ENCODE results near the gene ALDH3B2.
"Not testable (repeated sequence)": the region's sequence is repeated elsewhere in the genome, so short reads cannot be mapped to it uniquely, and the experiment has no call there.

The ALDH3B2 gene

GRCh38 chr11:67626970-67627369 is 47.5 kb downstream of the ALDH3B2 start:
- H3K4me1 ChIP-seq (ENCODE audit: control insufficient read depth, insufficient read depth, low read length) = peaks cover 11% of the 10 kb centered on the region; the same call in 1 of the 2 replicates
- no peaks in the 10 kb centered on the region for H3K27me3 ChIP-seq (ENCODE audit: control insufficient read depth, insufficient read depth, low read length)
- H3K9ac ChIP-seq (ENCODE audit: low read depth, low read length) = no peak overlapping the region
- H3K36me3 ChIP-seq (ENCODE audit: control insufficient read depth, insufficient read depth, low read length) = peaks cover 6% of the 10 kb centered on the region
- no peaks in the 10 kb centered on the region for H3K9me3 ChIP-seq (ENCODE audit: control insufficient read depth, insufficient read depth, low read length)
- peak overlapping the region; percentile 88 for H3K27ac ChIP-seq (ENCODE audit: low read depth, low read length)
- no peak overlapping the region for H3K4me3 ChIP-seq (ENCODE audit: low read depth, low read length)

GRCh38 chr11:67626131-67626833 is 48.1 kb downstream of the ALDH3B2 start:
- not testable (repeated sequence) for H3K4me3 ChIP-seq (ENCODE audit: low read depth, low read length); H3K36me3 ChIP-seq (ENCODE audit: control insufficient read depth, insufficient read depth, low read length); H3K9ac ChIP-seq (ENCODE audit: low read depth, low read length); H3K27me3 ChIP-seq (ENCODE audit: control insufficient read depth, insufficient read depth, low read length); H3K9me3 ChIP-seq (ENCODE audit: control insufficient read depth, insufficient read depth, low read length)
- peak overlapping the region; percentile 88 for H3K27ac ChIP-seq (ENCODE audit: low read depth, low read length)
- peaks cover 10% of the 10 kb centered on the region; the same call in 1 of the 2 replicates for H3K4me1 ChIP-seq (ENCODE audit: control insufficient read depth, insufficient read depth, low read length)

GRCh38 chr11:67623795-67624194 is 50.6 kb downstream of the ALDH3B2 start:
- peak overlapping the region; percentile 42 for H3K27ac ChIP-seq (ENCODE audit: low read depth, low read length)
- not testable (repeated sequence) for H3K36me3 ChIP-seq (ENCODE audit: control insufficient read depth, insufficient read depth, low read length); H3K4me1 ChIP-seq (ENCODE audit: control insufficient read depth, insufficient read depth, low read length); H3K27me3 ChIP-seq (ENCODE audit: control insufficient read depth, insufficient read depth, low read length); H3K9me3 ChIP-seq (ENCODE audit: control insufficient read depth, insufficient read depth, low read length); H3K4me3 ChIP-seq (ENCODE audit: low read depth, low read length); H3K9ac ChIP-seq (ENCODE audit: low read depth, low read length)

DNA sequence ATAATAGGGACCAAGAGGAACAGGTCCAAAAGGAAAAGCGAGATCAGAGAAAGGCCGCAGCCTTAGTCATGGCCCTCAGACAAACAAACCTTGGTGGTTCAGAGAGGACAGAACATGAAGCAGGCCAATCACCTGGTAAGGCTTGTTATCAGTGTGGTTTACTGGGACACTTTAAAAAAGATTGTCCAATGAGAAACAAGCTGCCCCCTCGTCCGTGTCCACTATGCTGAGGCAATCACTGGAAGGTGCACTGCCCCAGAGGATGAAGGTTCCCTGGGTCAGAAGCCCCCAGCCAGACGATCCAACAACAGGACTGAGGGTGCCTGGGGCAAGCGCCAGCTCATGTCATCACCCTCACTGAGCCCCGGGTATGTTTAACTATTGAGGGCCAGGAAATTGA is 51.5 kb downstream of the ALDH3B2 start:
- not testable (repeated sequence) for H3K9me3 ChIP-seq (ENCODE audit: control insufficient read depth, insufficient read depth, low read length); H3K36me3 ChIP-seq (ENCODE audit: control insufficient read depth, insufficient read depth, low read length); H3K27me3 ChIP-seq (ENCODE audit: control insufficient read depth, insufficient read depth, low read length); H3K4me1 ChIP-seq (ENCODE audit: control insufficient read depth, insufficient read depth, low read length); H3K4me3 ChIP-seq (ENCODE audit: low read depth, low read length); H3K9ac ChIP-seq (ENCODE audit: low read depth, low read length)
- H3K27ac ChIP-seq (ENCODE audit: low read depth, low read length) = peak overlapping the region; percentile 28

DNA sequence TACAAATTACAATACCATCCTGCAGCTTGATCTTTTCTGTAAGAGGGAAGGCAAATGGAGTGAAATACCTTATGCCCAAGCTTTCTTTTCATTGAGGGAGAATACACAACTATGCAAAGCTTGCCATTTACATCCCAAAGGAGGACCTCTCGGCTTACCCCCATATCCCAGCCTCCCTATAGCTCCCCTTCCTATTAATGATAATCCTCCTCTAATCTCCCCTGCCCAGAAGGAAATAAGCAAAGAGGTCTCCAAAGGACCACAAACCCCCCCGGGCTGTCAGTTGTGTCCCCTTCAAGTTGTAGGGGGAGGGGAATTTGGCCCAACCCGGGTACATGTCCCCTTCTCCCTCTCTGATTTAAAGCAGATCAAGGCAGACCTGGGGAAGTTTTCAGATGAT is 52.5 kb downstream of the ALDH3B2 start:
- H3K4me1 ChIP-seq (ENCODE audit: control insufficient read depth, insufficient read depth, low read length) = peaks cover 11% of the 10 kb centered on the region
- not testable (repeated sequence) for H3K9me3 ChIP-seq (ENCODE audit: control insufficient read depth, insufficient read depth, low read length); H3K9ac ChIP-seq (ENCODE audit: low read depth, low read length); H3K36me3 ChIP-seq (ENCODE audit: control insufficient read depth, insufficient read depth, low read length); H3K27me3 ChIP-seq (ENCODE audit: control insufficient read depth, insufficient read depth, low read length)
- peak overlapping the region; percentile 91 for H3K4me3 ChIP-seq (ENCODE audit: low read depth, low read length)
- peak overlapping the region; percentile 78 for H3K27ac ChIP-seq (ENCODE audit: low read depth, low read length)

DNA sequence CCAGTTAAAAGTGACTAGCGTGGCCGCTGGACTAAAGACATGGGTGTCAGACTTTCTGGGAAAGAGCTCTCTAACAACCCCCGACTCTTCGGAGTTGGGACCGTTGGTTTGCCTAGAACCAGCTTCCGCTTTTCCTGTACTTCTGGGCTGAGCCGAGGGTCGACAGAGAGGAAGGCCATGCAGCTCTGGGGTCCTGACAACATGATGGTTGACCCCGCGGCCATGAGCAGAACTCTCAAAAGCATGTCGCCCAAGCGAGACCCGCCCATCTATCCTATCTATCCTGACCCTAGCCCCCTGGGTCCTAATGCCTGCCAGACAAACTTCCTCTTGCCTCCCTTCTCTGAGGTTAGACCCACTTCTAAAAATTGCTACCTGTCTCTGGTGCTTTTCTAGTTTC is 53.8 kb downstream of the ALDH3B2 start:
- Histone ChIP-seq H3K27ac (ENCODE audit: low read depth, low read length) (peak overlapping the region; percentile 78), H3K4me3 (ENCODE audit: low read depth, low read length) (peak overlapping the region; percentile 91), H3K9ac (ENCODE audit: low read depth, low read length) (peak overlapping the region; percentile 71), H3K4me1 (ENCODE audit: control insufficient read depth, insufficient read depth, low read length) (peaks cover 21% of the 10 kb centered on the region)
- not testable (repeated sequence) for H3K9me3 ChIP-seq (ENCODE audit: control insufficient read depth, insufficient read depth, low read length); H3K27me3 ChIP-seq (ENCODE audit: control insufficient read depth, insufficient read depth, low read length); H3K36me3 ChIP-seq (ENCODE audit: control insufficient read depth, insufficient read depth, low read length)

DNA sequence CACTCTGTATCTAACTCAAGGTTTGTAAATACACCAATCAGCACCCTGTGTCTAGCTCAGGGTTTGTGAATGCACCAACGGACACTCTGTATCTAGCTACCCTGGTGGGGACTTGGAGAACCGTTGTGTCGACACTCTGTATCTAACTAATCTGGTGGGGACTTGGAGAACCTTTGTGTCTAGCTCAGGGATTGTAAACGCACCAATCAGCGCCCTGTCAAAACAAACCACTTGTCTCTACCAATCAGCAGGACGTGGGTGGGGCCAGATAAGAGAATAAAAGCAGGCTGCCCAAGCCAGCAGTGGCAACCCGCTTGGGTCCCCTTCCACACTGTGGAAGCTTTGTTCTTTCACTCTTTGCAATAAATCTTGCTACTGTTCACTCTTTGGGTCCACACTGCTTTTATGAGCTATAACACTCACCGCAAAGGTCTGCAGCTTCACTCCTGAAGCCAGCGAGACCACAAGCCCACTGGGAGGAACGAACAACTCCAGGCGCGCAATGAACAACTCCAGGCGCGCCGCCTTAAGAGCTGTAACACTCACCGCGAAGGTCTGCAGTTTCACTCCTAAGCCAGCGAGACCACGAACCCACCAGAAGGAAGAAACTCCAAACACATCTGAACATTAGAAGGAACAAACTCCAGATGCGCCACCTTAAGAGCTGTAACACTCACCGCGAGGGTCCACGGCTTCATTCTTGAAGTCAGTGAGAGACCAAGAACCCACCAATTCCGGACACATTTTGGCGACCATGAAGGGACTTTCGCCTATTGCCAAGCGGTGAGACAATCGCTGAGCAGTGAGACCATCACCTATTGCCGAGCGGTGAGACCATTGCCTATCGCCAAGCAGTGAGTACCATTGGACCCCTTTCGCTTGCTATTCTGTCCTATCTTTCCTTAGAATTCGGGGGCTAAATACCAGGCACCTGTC is 54.5 kb downstream of the ALDH3B2 start:
- H3K27me3 ChIP-seq (ENCODE audit: control insufficient read depth, insufficient read depth, low read length); H3K9me3 ChIP-seq (ENCODE audit: control insufficient read depth, insufficient read depth, low read length); H3K36me3 ChIP-seq (ENCODE audit: control insufficient read depth, insufficient read depth, low read length): not testable (repeated sequence)
- H3K9ac ChIP-seq (ENCODE audit: low read depth, low read length) = peak overlapping the region; percentile 71
- peak overlapping the region; percentile 78 for H3K27ac ChIP-seq (ENCODE audit: low read depth, low read length)
- H3K4me3 ChIP-seq (ENCODE audit: low read depth, low read length) = peak overlapping the region; percentile 91
- peaks cover 26% of the 10 kb centered on the region for H3K4me1 ChIP-seq (ENCODE audit: control insufficient read depth, insufficient read depth, low read length)

GRCh38 chr11:67618901-67619659 is 55.3 kb downstream of the ALDH3B2 start:
- not testable (repeated sequence) for H3K27me3 ChIP-seq (ENCODE audit: control insufficient read depth, insufficient read depth, low read length); H3K9me3 ChIP-seq (ENCODE audit: control insufficient read depth, insufficient read depth, low read length); H3K36me3 ChIP-seq (ENCODE audit: control insufficient read depth, insufficient read depth, low read length); H3K27ac ChIP-seq (ENCODE audit: low read depth, low read length); H3K9ac ChIP-seq (ENCODE audit: low read depth, low read length); H3K4me3 ChIP-seq (ENCODE audit: low read depth, low read length)
- H3K4me1 ChIP-seq (ENCODE audit: control insufficient read depth, insufficient read depth, low read length) = peaks cover 31% of the 10 kb centered on the region

DNA sequence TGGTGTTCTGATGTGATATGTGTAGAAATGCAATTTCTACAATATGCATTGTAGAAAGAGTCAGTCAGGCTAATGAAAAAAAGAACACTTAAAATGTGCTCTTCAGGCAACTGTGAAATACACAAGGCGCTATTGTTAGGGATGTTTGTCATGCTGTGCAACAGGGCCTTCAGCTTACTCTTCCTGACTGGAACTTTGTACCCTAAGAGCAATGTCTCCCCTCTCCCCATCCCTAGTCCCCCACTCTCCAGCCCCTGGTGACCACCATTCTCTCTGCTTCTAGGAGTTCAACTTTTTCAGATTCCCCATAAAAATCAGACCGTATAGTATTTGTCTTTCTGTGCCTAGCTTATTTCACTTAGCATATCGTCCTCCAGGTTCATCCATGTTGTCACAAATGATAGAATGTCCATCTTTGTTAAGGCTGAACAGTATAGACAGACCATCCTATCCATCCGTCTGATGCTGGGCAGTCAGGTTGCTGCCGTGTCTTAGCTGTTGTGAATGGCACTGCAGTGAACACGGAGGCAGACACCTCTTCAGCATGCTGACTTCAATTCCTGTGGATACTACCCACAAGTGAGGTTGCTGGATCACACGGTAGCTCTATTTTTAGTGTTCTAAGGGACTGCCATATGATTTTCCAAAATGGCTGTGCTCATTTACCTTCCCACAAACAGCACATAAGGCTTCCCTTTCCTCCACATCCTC is 57.0 kb downstream of the ALDH3B2 start:
- no peak overlapping the region for H3K4me3 ChIP-seq (ENCODE audit: low read depth, low read length)
- H3K27me3 ChIP-seq (ENCODE audit: control insufficient read depth, insufficient read depth, low read length) = peaks cover 9% of the 10 kb centered on the region; the same call in 1 of the 2 replicates
- peaks cover 36% of the 10 kb centered on the region for H3K4me1 ChIP-seq (ENCODE audit: control insufficient read depth, insufficient read depth, low read length)
- peak overlapping the region; percentile 0 for H3K27ac ChIP-seq (ENCODE audit: low read depth, low read length)
- H3K9me3 ChIP-seq (ENCODE audit: control insufficient read depth, insufficient read depth, low read length) = no peaks in the 10 kb centered on the region
- H3K9ac ChIP-seq (ENCODE audit: low read depth, low read length) = no peak overlapping the region
- peaks cover 6% of the 10 kb centered on the region; the same call in 1 of the 2 replicates for H3K36me3 ChIP-seq (ENCODE audit: control insufficient read depth, insufficient read depth, low read length)

DNA sequence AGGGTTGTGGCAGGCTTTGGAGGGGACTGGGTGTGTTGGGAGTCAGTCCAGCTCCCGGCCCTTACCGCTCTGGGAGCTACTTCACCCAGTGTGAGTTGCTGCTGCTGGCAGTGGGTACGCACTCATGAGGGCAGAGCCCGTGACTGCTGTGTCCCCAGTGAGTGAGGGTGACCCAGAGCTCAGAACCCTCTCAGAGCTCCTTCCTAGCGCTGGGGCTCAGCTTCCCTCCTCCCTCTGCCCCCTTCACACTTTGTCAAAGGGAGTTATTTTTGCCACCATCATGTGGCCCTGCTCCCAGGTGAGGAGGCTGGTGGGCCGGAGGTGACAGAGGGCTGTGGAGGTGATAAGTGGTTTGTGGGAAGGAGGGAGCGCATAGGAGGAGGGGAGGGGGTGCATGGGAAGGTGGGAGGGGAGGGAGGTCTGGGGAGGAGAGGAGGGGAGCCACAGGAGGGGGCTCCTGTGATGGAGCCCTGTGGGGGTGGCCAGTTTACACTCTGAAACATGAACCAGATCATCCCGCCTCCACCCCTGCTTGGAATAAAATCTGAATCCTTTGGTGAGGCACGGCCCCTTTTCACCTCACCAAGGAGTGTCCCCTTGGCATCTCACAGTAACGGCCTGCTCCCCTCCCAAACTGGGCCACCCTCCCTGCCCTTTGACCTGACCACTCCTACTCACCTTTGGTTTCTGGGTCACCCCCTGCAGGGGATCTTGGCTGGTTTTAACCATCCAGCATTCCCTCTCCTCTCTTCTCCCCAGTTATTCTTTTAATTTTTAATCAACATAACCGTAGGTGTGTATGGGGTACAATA is 57.8 kb downstream of the ALDH3B2 start:
- H3K36me3 ChIP-seq (ENCODE audit: control insufficient read depth, insufficient read depth, low read length) = peaks cover 14% of the 10 kb centered on the region; the same call in 1 of the 2 replicates
- no peaks in the 10 kb centered on the region for H3K9me3 ChIP-seq (ENCODE audit: control insufficient read depth, insufficient read depth, low read length)
- H3K9ac ChIP-seq (ENCODE audit: low read depth, low read length) = no peak overlapping the region
- H3K27me3 ChIP-seq (ENCODE audit: control insufficient read depth, insufficient read depth, low read length) = peaks cover 9% of the 10 kb centered on the region; the same call in 1 of the 2 replicates
- H3K4me3 ChIP-seq (ENCODE audit: low read depth, low read length) = no peak overlapping the region
- peak overlapping the region; percentile 0 for H3K27ac ChIP-seq (ENCODE audit: low read depth, low read length)
- peaks cover 36% of the 10 kb centered on the region for H3K4me1 ChIP-seq (ENCODE audit: control insufficient read depth, insufficient read depth, low read length)
